HepG2 (cell line): ENCODE results near the gene ARHGAP5. TPM values are rescaled to one million over a fixed set of nuclear protein-coding genes. Genes with fewer than 3 reads are reported as not detected.

ENCODE experiments used
- CCDC6 ChIP-seq: sonication (generic); formaldehyde crosslinking; IDR thresholded peaks from 2 replicates; pipeline ENCODE4 v1.8.1; 2022; ENCODE audit warnings: mild to moderate bottlenecking, missing genetic modification reagents, moderate library complexity
- CHD2 ChIP-seq: IDR thresholded peaks from 2 replicates; pipeline ENCODE4 v1.6.1; 2011; ENCODE audit warnings: low read depth, low read length, improper control_type of control experiment
- DBP ChIP-seq: sonication (generic); formaldehyde crosslinking; IDR thresholded peaks from 2 replicates; pipeline ENCODE4 v1.4.0; 2020; ENCODE audit warnings: missing genetic modification reagents; ENCODE audit errors: not compliant biosample characterization
- DPF2 ChIP-seq: sonication (generic); formaldehyde crosslinking; IDR thresholded peaks from 2 replicates; pipeline ENCODE4 v1.4.0; 2020; ENCODE audit warnings: mild to moderate bottlenecking, low read depth, missing genetic modification reagents, borderline replicate concordance
- FOXM1 ChIP-seq: sonication (generic); formaldehyde crosslinking; IDR thresholded peaks from 2 replicates; pipeline ENCODE4 v1.5.0; 2020; ENCODE audit warnings: missing genetic modification reagents
- GFI1 ChIP-seq: sonication (generic); formaldehyde crosslinking; IDR thresholded peaks from 2 replicates; pipeline ENCODE4 v1.5.0; 2020; ENCODE audit warnings: missing genetic modification reagents, mild to moderate bottlenecking, borderline replicate concordance
- HDAC1 ChIP-seq: sonication (generic); formaldehyde crosslinking; IDR thresholded peaks from 2 replicates; pipeline ENCODE4 v1.5.1; 2020; ENCODE audit warnings: mild to moderate bottlenecking, missing genetic modification reagents
- KAT2B ChIP-seq: fragments of 150-350 bp; IDR thresholded peaks from 2 replicates; pipeline ENCODE4 v1.6.1; 2014; ENCODE audit warnings: low read depth, low read length, borderline replicate concordance
- KAT8 ChIP-seq: IDR thresholded peaks from 2 replicates; pipeline ENCODE4 v1.6.1; 2016; ENCODE audit warnings: missing genetic modification reagents, missing compliant biosample characterization
- MTA3 ChIP-seq: sonication (generic); formaldehyde crosslinking; IDR thresholded peaks from 2 replicates; pipeline ENCODE4 v1.4.0; 2020; ENCODE audit warnings: missing genetic modification reagents
- MYNN ChIP-seq: sonication (generic); formaldehyde crosslinking; IDR thresholded peaks from 2 replicates; pipeline ENCODE4 v1.4.0; 2020; ENCODE audit warnings: mild to moderate bottlenecking, low read depth, missing genetic modification reagents
- NR2F1 ChIP-seq, 2 experiments: fragments of 450-650 bp in 1 of 2; formaldehyde crosslinking in 1 of 2; IDR thresholded peaks; 2 replicates each; pipeline versions ENCODE4 v1.5.0 to v1.6.1; 2016 to 2020; ENCODE audit warnings: mild to moderate bottlenecking in 1 of 2, missing compliant biosample characterization in 1 of 2, missing genetic modification reagents in 1 of 2, moderate library complexity in 1 of 2
- RXRB ChIP-seq: IDR thresholded peaks from 2 replicates; pipeline ENCODE4 v1.6.1; 2016; ENCODE audit warnings: borderline replicate concordance, missing genetic modification reagents, missing compliant biosample characterization
- SNRNP70 ChIP-seq: fragments of 200-400 bp; formaldehyde crosslinking; IDR thresholded peaks from 2 replicates; pipeline ENCODE4 v1.6.1; 2017; ENCODE audit warnings: mild to moderate bottlenecking, low read depth, low read length, moderate library complexity
- XBP1 ChIP-seq: sonication (generic); formaldehyde crosslinking; IDR thresholded peaks from 2 replicates; pipeline ENCODE4 v1.5.0; 2020; ENCODE audit warnings: missing genetic modification reagents
- YEATS2 ChIP-seq: sonication (generic); formaldehyde crosslinking; IDR thresholded peaks from 2 replicates; pipeline ENCODE4 v1.4.0; 2020; ENCODE audit warnings: missing genetic modification reagents, borderline replicate concordance
- ZNF138 ChIP-seq: sonication (generic); formaldehyde crosslinking; IDR thresholded peaks from 2 replicates; pipeline ENCODE4 v1.5.0; 2020; ENCODE audit warnings: mild to moderate bottlenecking, low read depth, missing genetic modification reagents
- ZNF34 ChIP-seq: sonication (generic); formaldehyde crosslinking; IDR thresholded peaks from 2 replicates; pipeline ENCODE4 v1.4.0; 2020; ENCODE audit warnings: mild to moderate bottlenecking, missing genetic modification reagents, borderline replicate concordance
- ZNF672 ChIP-seq: sonication (generic); formaldehyde crosslinking; IDR thresholded peaks from 2 replicates; pipeline ENCODE4 v1.8.1; 2022; ENCODE audit warnings: missing genetic modification reagents
- ZNF780A ChIP-seq: sonication (generic); formaldehyde crosslinking; IDR thresholded peaks from 2 replicates; pipeline ENCODE4 v1.8.0; 2022; ENCODE audit warnings: mild to moderate bottlenecking, missing genetic modification reagents, moderate library complexity
- ZNF800 ChIP-seq: sonication (generic); formaldehyde crosslinking; IDR thresholded peaks from 2 replicates; pipeline ENCODE4 v1.4.0; 2020; ENCODE audit warnings: missing genetic modification reagents
- ZSCAN20 ChIP-seq: sonication (generic); formaldehyde crosslinking; IDR thresholded peaks from 2 replicates; pipeline ENCODE4 v1.4.0; 2020; ENCODE audit warnings: missing genetic modification reagents, mild to moderate bottlenecking, borderline replicate concordance
- polyA plus RNA-seq, 8 experiments: library from polyadenylated mRNA; depleted of rRNA in 3 of 8; stranded (reverse) in 7 of 8; unstranded in 1 of 8; fragments of >200 nt; fragmentation: Illumina TruSeq in 4 of 8; extraction: Trizol in 4 of 8; gene quantifications; 2 replicates each; pipeline versions ENCODE4 v1.2.1 to v1.2.3, GENCODE V29; 2011 to 2016; ENCODE audit warnings: low read depth in 4 of 8, missing spikeins in 1 of 8, mixed read lengths in 1 of 8; ENCODE audit not compliant: insufficient read depth in 1 of 8
- total RNA-seq, 5 experiments: library from RNA; depleted of rRNA; stranded (reverse); fragments of >200 nt; fragmentation: Illumina TruSeq; extraction: Trizol; gene quantifications; 2 replicates each; pipeline ENCODE4 v1.2.3, GENCODE V29; 2016; ENCODE audit warnings: low read depth in 1 of 5
- TF ChIP-seq, protein P1 (sequence below): sonication (generic); formaldehyde crosslinking; IDR thresholded peaks from 2 replicates; pipeline ENCODE4 v1.5.0; 2020; ENCODE audit warnings: missing genetic modification reagents

ARHGAP5 gene
- total and polyA plus RNA-seq, 2 of the 13 experiments (the other 11 are each of a cell fraction or from before 2014, with no cell fraction given): 33.7 to 144 TPM

DNA sequence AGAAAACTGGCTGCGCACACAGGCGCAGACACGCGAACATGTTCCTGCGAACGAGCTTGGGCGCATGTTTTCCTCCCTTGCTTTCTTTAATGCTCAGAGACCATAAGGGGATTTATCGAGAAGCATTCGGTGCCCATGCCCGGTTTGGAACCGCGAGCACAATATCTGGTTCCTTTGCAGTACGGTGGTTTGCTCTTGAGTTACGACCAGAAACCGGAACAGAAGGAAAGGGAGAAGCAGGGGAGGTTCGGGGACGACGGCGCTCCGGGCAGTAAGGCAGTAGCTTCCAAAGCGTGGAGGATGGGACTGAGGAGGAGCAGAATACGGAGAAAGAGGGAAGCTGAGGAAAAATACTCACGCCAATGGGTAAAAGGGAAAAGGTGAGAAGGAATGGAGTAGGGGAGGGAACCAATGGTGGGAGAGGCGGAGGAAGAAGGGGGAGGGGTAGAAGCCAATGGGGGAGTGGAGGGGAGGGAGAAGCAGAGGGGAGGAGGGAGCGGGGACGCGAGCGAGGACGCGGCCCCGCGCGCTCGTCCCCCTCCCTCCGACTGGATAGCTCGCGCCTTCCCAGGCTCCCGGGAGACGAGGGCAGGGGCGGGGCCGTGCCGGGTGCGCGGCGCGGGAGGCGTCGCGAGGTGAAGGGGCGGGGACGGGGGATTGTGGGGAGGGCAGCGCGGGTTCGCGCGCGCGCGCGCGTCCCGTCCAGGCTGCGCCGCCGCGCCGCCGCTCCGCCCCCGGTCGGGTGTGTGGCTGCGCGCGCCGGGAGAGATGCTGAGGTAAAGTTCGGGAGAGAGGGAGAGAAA is 625 bp upstream of the ARHGAP5 start (continued):
- TF ChIP-seq XBP1 (CRISPR knock-in tag) (peak; percentile 12; the same call in 1 of the 2 replicates), CCDC6 (CRISPR knock-in tag) (peak; percentile 4; the same call in 1 of the 2 replicates), FOXM1 (CRISPR knock-in tag) (no peak), ZNF34 (CRISPR knock-in tag) (no peak; the same call in 1 of the 2 replicates), DPF2 (CRISPR knock-in tag) (peak; percentile 19), HDAC1 (peak; percentile 89), DBP (CRISPR knock-in tag) (no peak), CHD2 (0 out of 2 replicates have a peak, but pooled peaks have one; percentile 55), KAT8 (no peak), ZNF780A (CRISPR knock-in tag) (peak; percentile 94), ZSCAN20 (0 out of 2 replicates have a peak, but pooled peaks have one; percentile 76), ZNF672 (0 out of 2 replicates have a peak, but pooled peaks have one; percentile 74), SNRNP70 (no peak), GFI1 (CRISPR knock-in tag) (no peak), ZNF800 (CRISPR knock-in tag) (peak; percentile 98), ZNF138 (CRISPR knock-in tag) (peak; percentile 10; the same call in 1 of the 2 replicates), RXRB (CRISPR knock-in tag) (peak; percentile 56; the same call in 1 of the 2 replicates), KAT2B (no peak), NR2F1 (CRISPR knock-in tag; IDR thresholded peaks at IDR 0.05) (peak in 1 of 2 experiments; percentile 29; a peak in 1 of 4 replicates), MTA3 (no peak), MYNN (CRISPR knock-in tag) (0 out of 2 replicates have a peak, but pooled peaks have one; percentile 25), YEATS2 (0 out of 2 replicates have a peak, but pooled peaks have one; percentile 14)
- TF ChIP-seq, protein P1, sequence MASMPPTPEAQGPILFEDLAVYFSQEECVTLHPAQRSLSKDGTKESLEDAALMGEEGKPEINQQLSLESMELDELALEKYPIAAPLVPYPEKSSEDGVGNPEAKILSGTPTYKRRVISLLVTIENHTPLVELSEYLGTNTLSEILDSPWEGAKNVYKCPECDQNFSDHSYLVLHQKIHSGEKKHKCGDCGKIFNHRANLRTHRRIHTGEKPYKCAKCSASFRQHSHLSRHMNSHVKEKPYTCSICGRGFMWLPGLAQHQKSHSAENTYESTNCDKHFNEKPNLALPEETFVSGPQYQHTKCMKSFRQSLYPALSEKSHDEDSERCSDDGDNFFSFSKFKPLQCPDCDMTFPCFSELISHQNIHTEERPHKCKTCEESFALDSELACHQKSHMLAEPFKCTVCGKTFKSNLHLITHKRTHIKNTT: no peak
